TTC549 (cell line): Measurements from ENCODE around the gene AGRN.
"Not testable (repeated sequence)": the region's sequence is repeated elsewhere in the genome, so short reads cannot be mapped to it uniquely, and the experiment has no call there.

ENCODE experiments used
- FAIRE-seq: peaks from 2 replicates; lab custom pipeline; 2012; peaks lifted over from hg19 to GRCh38; lab: Jason Lieb, UNC

The AGRN gene

GRCh38 chr1:1020000-1020404 lies at the start of gene AGRN:
Gene AGRN (plus strand): TSS chr1:1020120. CDS start chr1:1020173, 53 bp downstream.
- FAIRE-seq = no peak

- no peak for FAIRE-seq
Measured at GRCh38 chr1:970242-970972, 49.5 kb upstream of the AGRN start.

- FAIRE-seq = no peak
Measured at GRCh38 chr1:970973-971730, 48.8 kb upstream of the AGRN start.

- no peak for FAIRE-seq
Measured at GRCh38 chr1:971751-972506, 48.0 kb upstream of the AGRN start.

GRCh38 chr1:972726-973458 lies 47.0 kb upstream of the AGRN start:
- FAIRE-seq = no peak

- FAIRE-seq = no peak
Measured at GRCh38 chr1:973459-974292, 46.2 kb upstream of the AGRN start.

- FAIRE-seq = no peak
Measured at GRCh38 chr1:974293-974640, 45.7 kb upstream of the AGRN start.

- no peak for FAIRE-seq
Measured at GRCh38 chr1:974687-975328, 45.1 kb upstream of the AGRN start.

GRCh38 chr1:975365-975764 lies 44.6 kb upstream of the AGRN start:
- no peak for FAIRE-seq

- FAIRE-seq = no peak
Measured at GRCh38 chr1:975896-976683, 43.8 kb upstream of the AGRN start.

- FAIRE-seq = not testable (repeated sequence)
Measured at GRCh38 chr1:976791-977190, 43.1 kb upstream of the AGRN start.

- no peak for FAIRE-seq
Measured at GRCh38 chr1:978069-978834, 41.7 kb upstream of the AGRN start.

- no peak for FAIRE-seq
Measured at GRCh38 chr1:978835-979743, 40.8 kb upstream of the AGRN start.

GRCh38 chr1:979744-980072 lies 40.2 kb upstream of the AGRN start:
- FAIRE-seq = no peak

- no peak for FAIRE-seq
Measured at GRCh38 chr1:980137-980571, 39.8 kb upstream of the AGRN start.

- no peak for FAIRE-seq
Measured at GRCh38 chr1:980602-981395, 39.1 kb upstream of the AGRN start.

- FAIRE-seq = no peak
Measured at GRCh38 chr1:981491-981954, 38.4 kb upstream of the AGRN start.
